Brain microvascular endothelial cell (primary cell): ENCODE data around the gene SOX18.

ENCODE experiments used
- DNase-seq: peaks from one replicate; pipeline ENCODE4 v3.0.0-alpha.2; 2020
- H3K27ac ChIP-seq: fragments of 250-450 bp; sonication (Bioruptor Pico); 2 replicates; pipeline ENCODE4 v1.5.1; 2020; ENCODE audit warnings: mild to moderate bottlenecking, moderate library complexity
- H3K27me3 ChIP-seq: fragments of 250-450 bp; sonication (Bioruptor Pico); replicated peaks from 2 replicates; pipeline ENCODE4 v1.5.1; 2020; ENCODE audit warnings: mild to moderate bottlenecking
- H3K36me3 ChIP-seq: fragments of 250-450 bp; sonication (Bioruptor Pico); replicated peaks from 2 replicates; pipeline ENCODE4 v1.5.1; 2020; ENCODE audit warnings: mild to moderate bottlenecking
- H3K4me3 ChIP-seq: 2 replicates; pipeline ENCODE4 v1.5.1; 2011; ENCODE audit warnings: low read depth, mild to moderate bottlenecking, control low read depth, low read length, moderate library complexity
- CTCF ChIP-seq: IDR thresholded peaks from 2 replicates; pipeline ENCODE4 v1.5.1; 2011; ENCODE audit warnings: low read depth, mild to moderate bottlenecking, moderate library complexity, low read length, control low read depth, inconsistent platforms; ENCODE audit errors: missing control alignments
- in situ Hi-C: cut with HindIII; loops from 2 replicates; pipeline ENCODE4 v1.10.0; 2017; ENCODE audit warnings: low sequenced_read_pairs, low pct_ligation_motif_present

SOX18 gene

GRCh38 chr20:64077876-64078551 lies 28.6 kb upstream of the SOX18 start:
- H3K36me3 ChIP-seq = no peaks in the 10 kb centered on the region
- no peak overlapping the region for H3K27ac ChIP-seq
- H3K27me3 ChIP-seq = no peaks in the 10 kb centered on the region
- no peak for TF ChIP-seq CTCF
- no peak overlapping the region for H3K4me3 ChIP-seq
- DNase-seq = no peak
- in situ Hi-C loops = no loop called here

GRCh38 chr20:64077541-64077875 lies 28.1 kb upstream of the SOX18 start:
- H3K27ac ChIP-seq = no peak overlapping the region
- no peak for DNase-seq
- H3K36me3 ChIP-seq = no peaks in the 10 kb centered on the region
- no peak overlapping the region for H3K4me3 ChIP-seq
- no peak for TF ChIP-seq CTCF
- H3K27me3 ChIP-seq = no peaks in the 10 kb centered on the region
- in situ Hi-C loops = no loop called here

GRCh38 chr20:64077094-64077493 lies 27.7 kb upstream of the SOX18 start:
- H3K4me3 ChIP-seq = no peak overlapping the region
- no peak for DNase-seq
- H3K27me3 ChIP-seq = no peaks in the 10 kb centered on the region
- in situ Hi-C loops = no loop called here
- H3K36me3 ChIP-seq = no peaks in the 10 kb centered on the region
- no peak overlapping the region for H3K27ac ChIP-seq
- no peak for TF ChIP-seq CTCF

GRCh38 chr20:64076061-64076997 lies 26.9 kb upstream of the SOX18 start:
- Histone ChIP-seq H3K27ac (no peak overlapping the region), H3K27me3 (no peaks in the 10 kb centered on the region), H3K36me3 (no peaks in the 10 kb centered on the region), H3K4me3 (no peak overlapping the region)
- in situ Hi-C loops = no loop called here
- DNase-seq = no peak
- no peak for TF ChIP-seq CTCF

- Histone ChIP-seq H3K27ac (no peak overlapping the region), H3K4me3 (no peak overlapping the region), H3K27me3 (no peaks in the 10 kb centered on the region), H3K36me3 (no peaks in the 10 kb centered on the region)
- TF ChIP-seq CTCF = no peak
- DNase-seq = no peak
- in situ Hi-C loops = no loop called here
These were observed 26.1 kb upstream of the SOX18 start for GRCh38 chr20:64075556-64075955.

GRCh38 chr20:64074963-64075362 lies 25.5 kb upstream of the SOX18 start:
- DNase-seq = no peak
- Histone ChIP-seq H3K4me3 (no peak overlapping the region), H3K27ac (no peak overlapping the region), H3K27me3 (no peaks in the 10 kb centered on the region), H3K36me3 (no peaks in the 10 kb centered on the region)
- TF ChIP-seq CTCF = no peak
- in situ Hi-C loops = no loop called here
